ENCODE results near the gene PARP1.

DNA sequence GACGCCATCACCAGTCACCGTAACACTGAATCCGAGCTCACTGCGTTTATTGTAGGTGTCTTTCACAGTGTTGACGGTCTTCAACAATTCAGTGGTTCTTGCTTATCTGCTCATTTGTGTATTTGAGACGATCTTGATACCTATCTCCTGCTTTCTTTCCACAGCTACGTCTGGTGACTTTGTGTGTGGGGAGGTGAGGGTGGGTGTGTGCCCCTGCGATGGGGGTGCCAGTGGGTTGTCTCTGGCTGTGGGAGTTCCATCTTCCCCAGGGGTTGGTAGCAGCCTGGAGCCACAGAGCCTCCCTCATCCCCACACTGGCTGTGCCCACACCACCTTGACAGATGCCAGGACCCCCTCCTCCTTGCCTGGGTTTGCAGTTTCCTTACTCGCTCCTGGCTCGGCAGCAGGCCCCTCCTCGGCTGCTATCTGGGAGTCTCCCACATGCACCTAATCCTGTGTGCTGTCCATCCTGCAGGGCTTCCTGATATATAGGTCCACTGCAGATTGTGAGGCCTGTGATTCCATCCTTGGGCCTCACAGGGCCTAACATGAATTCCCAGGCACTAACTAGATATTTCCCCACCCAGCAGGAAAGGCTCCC lies 6.3 kb upstream of the PARP1 start:
- TF ChIP-seq GATA3 (IDR thresholded peaks at IDR 0.05; ENCODE audit: low read depth, low read length), result no peak
- TF ChIP-seq GATA2 (IDR thresholded peaks at IDR 0.05; ENCODE audit: low read depth, low read length), result no peak

All from SH-SY5Y (cell line).